A549 (cell line): ENCODE measurements around the gene IVD. TPM values are rescaled to one million over a fixed set of nuclear protein-coding genes. Genes with fewer than 3 reads are reported as not detected.

ENCODE experiments used
- ATAC-seq, 2 experiments: fragments of 200-7000 bp in 1 of 2; fragments of >200 bp in 1 of 2; cut with Nextera tagmentation in 1 of 2; cut with Tn5 transposase in 1 of 2; 3 replicates each; pipeline versions ENCODE4 v1.8.0 to v1.9.1; 2018 to 2020; ENCODE audit warnings: mild to moderate bottlenecking in 1 of 2, moderate library complexity in 1 of 2
- CTCF ChIA-PET: fragments of 300-600 bp; sonication (Branson Sonifier 250); formaldehyde crosslinking; extraction: SDS; loops from one replicate; lab custom pipeline; 2021; ENCODE audit warnings: antibody characterized with exemption, inconsistent platforms; lab: Yijun Ruan, JAX
- POLR2A ChIA-PET: fragments of 350-600 bp; formaldehyde crosslinking; extraction: SDS; loops from one replicate; lab custom pipeline; 2021; ENCODE audit warnings: antibody characterized with exemption, inconsistent platforms; lab: Yijun Ruan, JAX
- DNase-seq, 2 experiments: peaks; one replicate each; pipeline versions ENCODE4 v3.0.0 to v3.0.0-alpha.2; 2011 to 2016; ENCODE audit warnings: low read depth in 1 of 2, low spot score in 1 of 2
- FAIRE-seq: peaks from 2 replicates; lab custom pipeline; 2011; peaks lifted over from hg19 to GRCh38; lab: Jason Lieb, UNC
- H3K27ac ChIP-seq, 2 experiments: fragments of >200 bp; sonication (Bioruptor Twin); formaldehyde crosslinking; 3 replicates each; pipeline ENCODE4 v1.5.1; 2016 to 2017
- H3K4me1 ChIP-seq: fragments of >200 bp; sonication (Bioruptor Twin); formaldehyde crosslinking; 3 replicates; pipeline ENCODE4 v1.6.1; 2016
- H3K4me2 ChIP-seq: fragments of >200 bp; sonication (Bioruptor Twin); formaldehyde crosslinking; 3 replicates; pipeline ENCODE4 v1.6.1; 2016
- H3K4me3 ChIP-seq: fragments of >200 bp; sonication (Bioruptor Twin); formaldehyde crosslinking; 3 replicates; pipeline ENCODE4 v1.5.1; 2016
- H3K9me3 ChIP-seq: fragments of >200 bp; sonication (Bioruptor Twin); formaldehyde crosslinking; 3 replicates; pipeline ENCODE4 v1.6.1; 2016
- CBX2 ChIP-seq: fragments of 200-600 bp; sonication (generic); IDR thresholded peaks from 2 replicates; pipeline ENCODE4 v1.6.1; 2016; ENCODE audit warnings: low read depth, mild to moderate bottlenecking, borderline replicate concordance
- EHF ChIP-seq: fragments of 250-450 bp; sonication (Bioruptor Pico); IDR thresholded peaks from 2 replicates; pipeline ENCODE4 v1.5.0; 2020; ENCODE audit warnings: mild to moderate bottlenecking
- EHMT2 ChIP-seq: fragments of 200-600 bp; sonication (generic); IDR thresholded peaks from 2 replicates; pipeline ENCODE4 v1.6.1; 2016; ENCODE audit warnings: antibody characterized with exemption, low read depth, mild to moderate bottlenecking, moderate library complexity
- HEYL ChIP-seq: fragments of 250-450 bp; sonication (Bioruptor Pico); IDR thresholded peaks from 2 replicates; pipeline ENCODE4 v1.8.0; 2021; ENCODE audit warnings: mild to moderate bottlenecking, moderate library complexity
- HOXA7 ChIP-seq: fragments of 250-450 bp; sonication (Bioruptor Pico); IDR thresholded peaks from 2 replicates; pipeline ENCODE4 v1.5.0; 2020; ENCODE audit warnings: mild to moderate bottlenecking, moderate library complexity
- HOXB13 ChIP-seq: fragments of 250-450 bp; sonication (Bioruptor Pico); IDR thresholded peaks from 2 replicates; pipeline ENCODE4 v1.5.0; 2020; ENCODE audit warnings: low read depth, mild to moderate bottlenecking, moderate library complexity
- JUN ChIP-seq, 2 experiments: fragments of >200 bp; sonication (Bioruptor Twin); formaldehyde crosslinking; IDR thresholded peaks; 2 replicates in 1 of 2; 3 replicates in 1 of 2; pipeline ENCODE4 v1.6.1; 2016 to 2017
- MAFK ChIP-seq: fragments of 450-650 bp; IDR thresholded peaks from 2 replicates; pipeline ENCODE4 v1.6.1; 2014; ENCODE audit not compliant: partially characterized antibody
- MYC ChIP-seq: IDR thresholded peaks from 2 replicates; pipeline ENCODE4 v1.6.1; 2012; ENCODE audit warnings: mild to moderate bottlenecking, inconsistent platforms, low read length, improper control_type of control experiment, borderline replicate concordance
- POLR2A ChIP-seq: IDR thresholded peaks from 2 replicates; pipeline ENCODE4 v1.6.1; 2012; ENCODE audit warnings: mild to moderate bottlenecking, low read length
- RNF2 ChIP-seq: fragments of 200-600 bp; sonication (generic); IDR thresholded peaks from 2 replicates; pipeline ENCODE4 v1.6.1; 2016; ENCODE audit warnings: low read depth, mild to moderate bottlenecking, antibody characterized with exemption, moderate library complexity, borderline replicate concordance
- SREBF2 ChIP-seq: fragments of 450-650 bp; IDR thresholded peaks from 2 replicates; pipeline ENCODE4 v1.6.1; 2014; ENCODE audit warnings: mild to moderate bottlenecking, moderate library complexity
- TP53 ChIP-seq: fragments of 250-450 bp; sonication (Bioruptor Pico); IDR thresholded peaks from 2 replicates; pipeline ENCODE4 v1.5.0; 2021; ENCODE audit warnings: mild to moderate bottlenecking, moderate library complexity
- ZC3H11A ChIP-seq: fragments of 450-650 bp; IDR thresholded peaks from 2 replicates; pipeline ENCODE4 v1.6.1; 2014; ENCODE audit warnings: antibody characterized with exemption, mild to moderate bottlenecking
- ZSCAN20 ChIP-seq: fragments of 250-450 bp; sonication (Bioruptor Pico); IDR thresholded peaks from 2 replicates; pipeline ENCODE4 v1.8.0; 2022; ENCODE audit warnings: mild to moderate bottlenecking, moderate library complexity
- WGBS: methylation state at CpG from one replicate; pipeline ENCODE4 v1.1.6; 2017; ENCODE audit errors: missing lambda C conversion rate; 5-methylcytosine and 5-hydroxymethylcytosine counted together
- polyA plus RNA-seq, 4 experiments: library from polyadenylated mRNA; depleted of rRNA in 3 of 4; stranded (reverse); fragments of >200 nt; fragmentation: RNase III in 1 of 4; extraction: RNeasy Plus Mini Kit Qiagen cat#74134 plus additional on column Dnase treatment in 1 of 4; gene quantifications; 2 replicates in 3 of 4; 3 replicates in 1 of 4; pipeline ENCODE4 v1.2.3, GENCODE V29; 2011 to 2017

IVD gene
- polyA plus RNA-seq, 2 of the 4 experiments (the other 2 are of a cell fraction) = 10.2 to 12.4 TPM

- no peak for TF ChIP-seq ZC3H11A
- no peak for TF ChIP-seq MYC
- TF ChIP-seq HOXB13 (CRISPR knock-in tag) = no peak
- no peak for TF ChIP-seq TP53
Measured at GRCh38 chr15:40361640-40362039, 44.0 kb upstream of the IVD start (continued).

GRCh38 chr15:40363611-40364010 is 42.0 kb upstream of the IVD start:
- CTCF ChIA-PET = interaction anchor here (0.7 to 9.5 kb wide), 3 partner anchors 21 to 58 kb away, joined by 3 to 135 read pairs (median 5); partner anchors contain the start of gene CCDC9B
- Histone ChIP-seq H3K4me1 (0 out of 3 replicates have a peak, but pooled peaks cover 7% of the 10 kb centered on the region), H3K9me3 (no peaks in the 10 kb centered on the region), H3K4me3 (no peak overlapping the region), H3K27ac (no peak overlapping the region), H3K4me2 (no peak overlapping the region)
- 77% methylated on average over 8 of the region's 8 CpGs for WGBS
- TF ChIP-seq SREBF2 (no peak), POLR2A (no peak)
- ATAC-seq (no peak), FAIRE-seq (no peak), DNase-seq (no peak)
- POLR2A ChIA-PET = no interaction called here

- ChIA-PET POLR2A (no interaction called here), CTCF (interaction anchor here (0.7 to 9.5 kb wide), 7 partner anchors 12 to 81 kb away, joined by 3 to 135 read pairs (median 4); partner anchors contain the start of genes ANKRD63 and CCDC9B)
- TF ChIP-seq EHMT2 (no peak), CBX2 (no peak), HEYL (no peak), MAFK (no peak), ZSCAN20 (CRISPR knock-in tag) (no peak), RNF2 (no peak)
- FAIRE-seq (no peak), DNase-seq (no peak), ATAC-seq (no peak)
- Histone ChIP-seq H3K9me3 (no peaks in the 10 kb centered on the region), H3K27ac (no peak overlapping the region), H3K4me2 (no peak overlapping the region), H3K4me1 (0 out of 3 replicates have a peak, but pooled peaks cover 7% of the 10 kb centered on the region), H3K4me3 (no peak overlapping the region)
- WGBS = 20% methylated on average over 1 of the region's 6 CpGs
Measured at GRCh38 chr15:40364251-40364650, 41.3 kb upstream of the IVD start.

GRCh38 chr15:40365016-40365415 is 40.6 kb upstream of the IVD start:
- H3K4me3 ChIP-seq = no peak overlapping the region
- no peak for FAIRE-seq
- 0 out of 3 replicates have a peak, but pooled peaks cover 7% of the 10 kb centered on the region for H3K4me1 ChIP-seq
- ATAC-seq = no peak
- no peaks in the 10 kb centered on the region for H3K9me3 ChIP-seq
- DNase-seq = no peak
- no peak overlapping the region for H3K4me2 ChIP-seq
- POLR2A ChIA-PET = no interaction called here
- no peak for TF ChIP-seq HOXA7 (CRISPR knock-in tag)
- no peak for TF ChIP-seq JUN (IDR thresholded peaks at IDR 0.05)
- TF ChIP-seq HOXB13 (CRISPR knock-in tag) = no peak
- TF ChIP-seq, all 56 proteins: peak for 0
- WGBS = no CpG with 5 or more reads among the region's 5 CpGs
- no peak overlapping the region for H3K27ac ChIP-seq
- CTCF ChIA-PET = interaction anchor here (0.7 to 9.5 kb wide), 10 partner anchors 11 to 82 kb away, joined by 3 to 135 read pairs (median 4); partner anchors contain the start of genes ANKRD63, CCDC9B and INAFM2

GRCh38 chr15:40365624-40366456 is 39.8 kb upstream of the IVD start:
- DNase-seq (no peak), ATAC-seq (no peak), FAIRE-seq (no peak)
- POLR2A ChIA-PET = no interaction called here
- Histone ChIP-seq H3K4me1 (0 out of 3 replicates have a peak, but pooled peaks cover 7% of the 10 kb centered on the region), H3K9me3 (no peaks in the 10 kb centered on the region), H3K4me2 (no peak overlapping the region), H3K27ac (no peak overlapping the region), H3K4me3 (no peak overlapping the region)
- CTCF ChIA-PET = interaction anchor here (0.8 to 9.5 kb wide), 10 partner anchors 10 to 91 kb away, joined by 3 to 135 read pairs (median 10); partner anchors contain the start of genes CCDC9B, INAFM2 and IVD
- 86% methylated on average over 10 of the region's 11 CpGs for WGBS
- TF ChIP-seq ZC3H11A (no peak), EHF (CRISPR knock-in tag) (no peak)
